ENCODE results near the gene UNC13A. TPM values are rescaled to one million over a fixed set of nuclear protein-coding genes. Genes with fewer than 3 reads are reported as not detected.

Gene UNC13A
- total RNA-seq, 1 experiment from 2014 or later, result 22.2 TPM

DNA sequence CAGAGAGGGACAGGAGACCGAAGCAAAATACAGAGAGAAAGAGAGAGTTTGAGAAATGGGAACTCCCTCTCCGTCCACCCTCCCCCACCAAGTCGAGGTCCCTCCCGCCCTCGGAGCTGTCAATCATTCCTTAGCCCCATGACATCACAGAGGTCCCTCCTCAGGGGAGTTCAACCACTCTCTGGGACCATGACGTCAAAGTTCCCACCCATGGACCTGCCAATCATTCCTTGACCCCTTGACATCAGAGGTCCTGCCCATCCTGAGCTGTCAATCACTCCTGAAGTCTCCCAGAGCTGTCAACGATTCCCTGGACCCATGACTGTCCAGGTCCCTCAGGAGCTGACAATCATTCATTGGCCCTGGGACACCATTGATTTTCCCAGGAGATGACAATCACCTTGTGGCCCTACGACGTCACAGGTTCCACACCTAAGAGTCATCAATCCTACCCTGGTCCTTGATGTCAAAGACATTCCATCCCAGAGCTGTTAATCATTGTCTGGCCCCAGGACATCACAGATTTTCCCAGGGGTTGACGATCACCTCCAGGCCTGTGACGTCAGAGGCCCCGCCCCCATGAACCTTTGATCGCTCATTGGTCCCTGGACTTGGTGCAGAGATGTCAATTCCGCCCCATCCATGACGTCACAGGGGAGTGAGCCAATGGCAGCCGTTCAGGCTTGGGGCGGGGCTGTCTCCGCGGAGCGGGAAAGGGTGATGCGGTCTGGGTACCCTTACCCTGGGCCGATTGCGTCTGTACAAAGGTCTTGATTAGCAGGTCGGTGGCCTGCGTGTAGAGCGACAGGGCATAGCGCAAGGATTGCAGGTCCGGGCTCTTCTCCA lies 71.0 kb downstream of the UNC13A start:
- no peaks in the 10 kb centered on the region for H3K27me3 Mint-ChIP-seq (ENCODE audit: low read depth)
- no peak overlapping the region for H2AK5ac ChIP-seq (ENCODE audit: insufficient read length, low read length)

More for the DNA sequence above, 71.0 kb downstream of the UNC13A start:
- Histone ChIP-seq H4K91ac (ENCODE audit: insufficient read length, low read depth, low read length) (no peak overlapping the region), H3K9me3 (ENCODE audit: control insufficient read depth, low read depth, low read length) (no peaks in the 10 kb centered on the region), H4K8ac (replicated peaks; ENCODE audit: insufficient read length, low read depth, low read length) (no peak overlapping the region), H3K27ac (ENCODE audit: insufficient read length, low read depth, low read length) (no peak overlapping the region), H3K56ac (ENCODE audit: insufficient read length, low read depth, low read length) (no peak overlapping the region), H2BK120ac (ENCODE audit: low read depth, low read length, poor library complexity, severe bottlenecking) (no peak overlapping the region), H4K20me1 (ENCODE audit: control insufficient read depth, insufficient read depth, insufficient read length) (peaks cover 2% of the 10 kb centered on the region), H3K79me1 (ENCODE audit: insufficient read depth, low read depth, low read length, poor library complexity, severe bottlenecking) (no peaks in the 10 kb centered on the region), H2BK12ac (ENCODE audit: insufficient read length, low read depth, low read length) (no peak overlapping the region), H3K79me2 (ENCODE audit: insufficient read depth, low read length) (no peaks in the 10 kb centered on the region), H2BK15ac (ENCODE audit: low read depth, low read length) (no peak overlapping the region), H4K5ac (ENCODE audit: insufficient read length, low read depth, low read length) (no peak overlapping the region), H3T11ph (ENCODE audit: low read length) (no peak overlapping the region), H2AFZ (ENCODE audit: low read length) (no peak overlapping the region), H2BK20ac (ENCODE audit: low read depth, low read length, poor library complexity, severe bottlenecking) (no peak overlapping the region), H3K4ac (ENCODE audit: low read depth, low read length) (no peak overlapping the region), H2BK5ac (ENCODE audit: insufficient read length, low read length) (no peak overlapping the region), H3K27me3 (ENCODE audit: insufficient read depth, low read length) (no peaks in the 10 kb centered on the region), H3K4me1 (ENCODE audit: insufficient read depth, low read length) (no peaks in the 10 kb centered on the region), H3K23me2 (ENCODE audit: insufficient read length, low read depth, low read length, poor library complexity, severe bottlenecking) (no peaks in the 10 kb centered on the region), H3K9ac (ENCODE audit: extremely low read depth, insufficient read length, low read length) (no peak overlapping the region), H3K14ac (ENCODE audit: insufficient read depth, low read length) (no peak overlapping the region; the same call in 1 of the 2 replicates), H3K18ac (ENCODE audit: insufficient read length, low read depth, low read length) (no peak overlapping the region), H3K23ac (ENCODE audit: insufficient read length, low read depth, low read length) (no peak overlapping the region), H3K4me2 (ENCODE audit: insufficient read depth, insufficient read length, low read length) (no peak overlapping the region)
- TF ChIP-seq, protein P1, sequence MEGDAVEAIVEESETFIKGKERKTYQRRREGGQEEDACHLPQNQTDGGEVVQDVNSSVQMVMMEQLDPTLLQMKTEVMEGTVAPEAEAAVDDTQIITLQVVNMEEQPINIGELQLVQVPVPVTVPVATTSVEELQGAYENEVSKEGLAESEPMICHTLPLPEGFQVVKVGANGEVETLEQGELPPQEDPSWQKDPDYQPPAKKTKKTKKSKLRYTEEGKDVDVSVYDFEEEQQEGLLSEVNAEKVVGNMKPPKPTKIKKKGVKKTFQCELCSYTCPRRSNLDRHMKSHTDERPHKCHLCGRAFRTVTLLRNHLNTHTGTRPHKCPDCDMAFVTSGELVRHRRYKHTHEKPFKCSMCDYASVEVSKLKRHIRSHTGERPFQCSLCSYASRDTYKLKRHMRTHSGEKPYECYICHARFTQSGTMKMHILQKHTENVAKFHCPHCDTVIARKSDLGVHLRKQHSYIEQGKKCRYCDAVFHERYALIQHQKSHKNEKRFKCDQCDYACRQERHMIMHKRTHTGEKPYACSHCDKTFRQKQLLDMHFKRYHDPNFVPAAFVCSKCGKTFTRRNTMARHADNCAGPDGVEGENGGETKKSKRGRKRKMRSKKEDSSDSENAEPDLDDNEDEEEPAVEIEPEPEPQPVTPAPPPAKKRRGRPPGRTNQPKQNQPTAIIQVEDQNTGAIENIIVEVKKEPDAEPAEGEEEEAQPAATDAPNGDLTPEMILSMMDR (conservative IDR thresholded peaks at IDR 0.05), result no peak
- peak overlapping the region; percentile 70 to 96 (median 83); a peak in 5 of 7 replicates for H3K27ac Mint-ChIP-seq
- peak; percentile 88 for DNase-seq
- no CpG with 5 or more reads among the region's 28 CpGs for WGBS (ENCODE audit: extremely low coverage, insufficient read length, low lambda C conversion rate)
- H3K4me1 Mint-ChIP-seq, result peaks cover 0 to 15% of the 10 kb centered on the region in 2 experiments; a peak in 2 of 4 replicates
- H3K4me3 Mint-ChIP-seq, result peak overlapping the region in 1 of 2 experiments; percentile 62; a peak in 1 of 5 replicates
- peaks cover 7 to 27% (median 22%) of the 10 kb centered on the region in 3 experiments; a peak in 6 of 7 replicates for H3K36me3 Mint-ChIP-seq (ENCODE audit: insufficient read depth in 1 of 3, low read depth in 3 of 3)
- H3K9me3 Mint-ChIP-seq, result no peaks in the 10 kb centered on the region; a peak in 1 of 5 replicates

Data from H9 (cell line).